ENCODE measurements around the gene RAPGEF1.
A peak's percentile ranks its signal among the peaks of the same experiment; 100 is the strongest.
"Not testable (repeated sequence)": the region's sequence is repeated elsewhere in the genome, so short reads cannot be mapped to it uniquely, and the experiment has no call there.

RAPGEF1 gene

GRCh38 chr9:131714161-131714646, 25.7 kb downstream of the RAPGEF1 start:
- DNase-seq (ENCODE audit: low read depth): peak; percentile 82
- H3K4me3 ChIP-seq (ENCODE audit: low read depth, low read length): peak overlapping the region; percentile 21
- TF ChIP-seq, protein P1, sequence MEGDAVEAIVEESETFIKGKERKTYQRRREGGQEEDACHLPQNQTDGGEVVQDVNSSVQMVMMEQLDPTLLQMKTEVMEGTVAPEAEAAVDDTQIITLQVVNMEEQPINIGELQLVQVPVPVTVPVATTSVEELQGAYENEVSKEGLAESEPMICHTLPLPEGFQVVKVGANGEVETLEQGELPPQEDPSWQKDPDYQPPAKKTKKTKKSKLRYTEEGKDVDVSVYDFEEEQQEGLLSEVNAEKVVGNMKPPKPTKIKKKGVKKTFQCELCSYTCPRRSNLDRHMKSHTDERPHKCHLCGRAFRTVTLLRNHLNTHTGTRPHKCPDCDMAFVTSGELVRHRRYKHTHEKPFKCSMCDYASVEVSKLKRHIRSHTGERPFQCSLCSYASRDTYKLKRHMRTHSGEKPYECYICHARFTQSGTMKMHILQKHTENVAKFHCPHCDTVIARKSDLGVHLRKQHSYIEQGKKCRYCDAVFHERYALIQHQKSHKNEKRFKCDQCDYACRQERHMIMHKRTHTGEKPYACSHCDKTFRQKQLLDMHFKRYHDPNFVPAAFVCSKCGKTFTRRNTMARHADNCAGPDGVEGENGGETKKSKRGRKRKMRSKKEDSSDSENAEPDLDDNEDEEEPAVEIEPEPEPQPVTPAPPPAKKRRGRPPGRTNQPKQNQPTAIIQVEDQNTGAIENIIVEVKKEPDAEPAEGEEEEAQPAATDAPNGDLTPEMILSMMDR (conservative IDR thresholded peaks at IDR 0.05; ENCODE audit: low read depth, low read length): no peak

GRCh38 chr9:131713016-131713415, 26.9 kb downstream of the RAPGEF1 start:
- H3K4me3 ChIP-seq (ENCODE audit: low read depth, low read length): no peak overlapping the region
- TF ChIP-seq, protein P1 (conservative IDR thresholded peaks at IDR 0.05; ENCODE audit: low read depth, low read length): no peak
- no peak for DNase-seq (ENCODE audit: low read depth)

- TF ChIP-seq, protein P1 (conservative IDR thresholded peaks at IDR 0.05; ENCODE audit: low read depth, low read length): no peak
- DNase-seq (ENCODE audit: low read depth): no peak
- H3K4me3 ChIP-seq (ENCODE audit: low read depth, low read length): no peak overlapping the region
Measured at GRCh38 chr9:131712151-131712716, 27.6 kb downstream of the RAPGEF1 start.

DNA sequence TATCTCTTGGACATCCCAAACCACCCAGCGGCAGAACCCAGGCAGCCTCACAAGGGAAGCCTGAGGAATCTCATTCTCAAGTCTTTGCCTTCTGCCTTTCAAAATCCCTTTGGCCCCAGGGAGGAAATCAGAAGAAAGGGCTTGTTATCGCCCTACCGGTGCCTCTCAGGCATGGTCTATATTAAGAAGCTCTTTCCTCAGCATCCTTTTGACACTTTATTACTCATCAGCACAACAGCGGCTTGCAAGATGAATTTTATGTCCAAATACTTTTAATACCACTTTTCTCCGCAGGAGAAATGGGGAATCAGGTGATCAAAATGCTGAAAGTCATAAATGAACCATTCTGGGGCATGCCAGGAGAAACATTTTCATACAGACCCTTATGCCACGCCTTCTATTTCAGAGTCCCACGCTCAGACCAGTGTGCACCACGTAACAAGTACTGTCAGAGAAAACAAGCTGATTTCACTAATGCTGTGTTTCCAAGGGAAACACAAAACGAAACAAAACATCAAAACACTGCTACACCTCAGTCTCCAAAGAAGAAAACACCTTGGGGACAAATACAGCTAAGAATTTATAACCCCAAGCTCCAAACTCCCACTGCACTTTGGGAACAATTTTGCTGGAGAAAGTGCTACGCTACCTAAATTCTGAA, 30.0 kb downstream of the RAPGEF1 start:
- TF ChIP-seq, protein P1 (conservative IDR thresholded peaks at IDR 0.05; ENCODE audit: low read depth, low read length): no peak
- DNase-seq (ENCODE audit: low read depth): peak; percentile 52
- H3K4me3 ChIP-seq (ENCODE audit: low read depth, low read length): no peak overlapping the region

GRCh38 chr9:131709010-131709770, 30.7 kb downstream of the RAPGEF1 start:
- DNase-seq (ENCODE audit: low read depth); H3K4me3 ChIP-seq (ENCODE audit: low read depth, low read length): not testable (repeated sequence)

DNA sequence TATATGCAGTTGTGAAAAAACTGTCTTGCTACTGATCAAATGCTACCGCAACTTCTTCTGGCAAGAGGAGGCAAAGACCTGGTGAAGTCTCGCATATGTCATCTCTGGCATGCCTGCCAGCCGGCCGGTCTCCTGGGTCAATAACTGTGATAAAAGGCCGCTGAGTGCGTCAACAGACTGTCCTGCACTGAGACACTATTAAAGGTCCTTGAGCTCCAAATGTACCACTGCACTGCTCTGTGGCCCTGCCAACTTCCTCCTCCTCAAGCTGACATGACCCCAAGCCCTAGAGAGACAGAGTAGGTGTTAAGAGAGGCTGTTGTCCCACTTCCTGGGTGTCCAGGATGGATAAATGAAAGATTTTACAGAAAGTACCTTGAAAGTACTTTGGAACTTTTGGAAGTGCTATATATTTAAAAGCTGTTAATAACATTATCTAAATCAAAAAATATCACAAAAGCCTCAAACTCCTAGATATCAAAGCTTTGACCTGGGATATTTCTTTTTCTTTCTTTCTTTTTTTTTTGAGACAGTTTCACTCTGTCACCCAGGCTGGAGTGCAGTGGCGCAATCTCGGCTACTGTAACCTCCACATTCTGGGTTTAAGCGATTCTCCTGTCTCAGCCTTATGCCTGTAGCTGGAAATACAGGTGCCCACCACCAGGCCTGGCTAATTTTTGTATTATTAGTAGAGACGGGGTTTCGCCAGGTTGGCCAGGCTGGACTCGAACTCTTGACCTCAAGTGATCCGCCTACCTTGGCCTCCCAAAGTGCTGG, 31.5 kb downstream of the RAPGEF1 start:
- no peak for DNase-seq (ENCODE audit: low read depth)
- TF ChIP-seq, protein P1 (conservative IDR thresholded peaks at IDR 0.05; ENCODE audit: low read depth, low read length): no peak
- no peak overlapping the region for H3K4me3 ChIP-seq (ENCODE audit: low read depth, low read length)

- H3K4me3 ChIP-seq (ENCODE audit: low read depth, low read length): no peak overlapping the region
- DNase-seq (ENCODE audit: low read depth): peak; percentile 60
Measured at GRCh38 chr9:131707733-131708157, 32.1 kb downstream of the RAPGEF1 start.

More at GRCh38 chr9:131707733-131708157, 32.1 kb downstream of the RAPGEF1 start:
- TF ChIP-seq, protein P1 (conservative IDR thresholded peaks at IDR 0.05; ENCODE audit: low read depth, low read length): no peak
